ENCODE data around the gene PDS5B. TPM values are rescaled to one million over a fixed set of nuclear protein-coding genes. Genes with fewer than 3 reads are reported as not detected.

PDS5B gene
- total and polyA plus RNA-seq, 10 of the 15 experiments (the other 5 are each of a cell fraction or from before 2014, with no cell fraction given): 15.4 to 55.3 (median 30.7) TPM

DNA sequence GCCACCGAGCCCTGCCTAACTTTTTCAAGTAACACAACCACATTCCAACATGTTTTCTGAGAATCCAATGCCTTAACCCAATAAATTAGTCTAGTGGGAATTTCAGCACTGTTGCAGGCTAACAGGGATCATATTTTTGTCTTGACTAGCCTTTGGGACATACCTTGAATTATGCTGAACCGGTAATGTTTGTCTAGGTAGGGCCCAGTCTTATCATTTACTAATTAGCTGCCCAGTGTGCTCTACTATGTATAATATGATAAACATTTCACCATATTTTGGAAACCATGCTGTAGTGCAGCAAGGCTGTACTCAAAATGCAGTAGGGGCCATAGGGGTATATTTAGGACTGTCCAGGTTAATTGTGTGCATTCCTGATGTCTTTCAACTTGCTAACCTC is 3.3 kb upstream of the PDS5B start:
- Histone ChIP-seq H3K27me3 (replicated peaks in 1 of 2; ENCODE audit: control insufficient read depth in 2 of 2, insufficient read depth in 2 of 2, low read length in 1 of 2) (no peaks in the 10 kb centered on the region), H2AFZ (ENCODE audit: control insufficient read depth, low read depth, low read length) (no peak overlapping the region), H3K9me3 (replicated peaks; ENCODE audit: control insufficient read depth, insufficient read depth, low read length) (peaks cover 3% of the 10 kb centered on the region; the same call in 2 of the 3 replicates), H3K4me2 (ENCODE audit: control insufficient read depth, insufficient read depth) (no peak overlapping the region), H3K27ac (ENCODE audit: control insufficient read depth, insufficient read depth) (no peak overlapping the region), H3K4me1 (ENCODE audit: control insufficient read depth, insufficient read depth, low read length) (peaks cover 4% of the 10 kb centered on the region; the same call in 1 of the 2 replicates), H3K36me3 (ENCODE audit: control insufficient read depth in 2 of 2, insufficient read depth in 2 of 2, low read length in 1 of 2) (no peaks in the 10 kb centered on the region), H3K9ac (ENCODE audit: control insufficient read depth, insufficient read depth, low read length) (no peak overlapping the region), H3K4me3 (no peak overlapping the region), H3K79me2 (ENCODE audit: control insufficient read depth, insufficient read depth, low read length) (peaks cover 11% of the 10 kb centered on the region), H4K20me1 (ENCODE audit: control insufficient read depth, insufficient read depth) (0 out of 2 replicates have a peak, but pooled peaks cover 3% of the 10 kb centered on the region)
- no peak for ATAC-seq
- 65% methylated on average over 2 of the region's 2 CpGs for WGBS (ENCODE audit: insufficient coverage, insufficient replicate concordance, low lambda C conversion rate, missing lambda C conversion rate)
- SMC1A ChIA-PET (ENCODE audit: uncharacterized antibody, unreplicated experiment): interaction anchor here (0.7 to 4.5 kb wide), 4 partner anchors 13 to 390 kb away, joined by 3 to 12 read pairs (median 4); no protein-coding TSS in a partner anchor
- no TSS peak for BruUV-seq (replicated peaks)
- DNase-seq (ENCODE audit: low read depth, low spot score): no peak
- intact Hi-C loops (cut with micrococcal nuclease; ENCODE audit: unreplicated experiment) (loop anchor here (5.0 to 10.0 kb wide), 3 partner anchors 232 to 561 kb away; no protein-coding TSS in a partner anchor), in situ Hi-C loops (cut with MboI) (loop anchor here (10.0 to 25.0 kb wide), 2 partner anchors 962 to 1129 kb away; no protein-coding TSS in a partner anchor)
- POLR2A ChIA-PET: no interaction called here
- TF ChIP-seq SREBF2 (IDR thresholded peaks at IDR 0.05; ENCODE audit: low read length): no peak
- TF ChIP-seq EZH2 (IDR thresholded peaks at IDR 0.05; ENCODE audit: borderline replicate concordance, control insufficient read depth, low read depth, low read length): no peak
- TF ChIP-seq, protein P1, sequence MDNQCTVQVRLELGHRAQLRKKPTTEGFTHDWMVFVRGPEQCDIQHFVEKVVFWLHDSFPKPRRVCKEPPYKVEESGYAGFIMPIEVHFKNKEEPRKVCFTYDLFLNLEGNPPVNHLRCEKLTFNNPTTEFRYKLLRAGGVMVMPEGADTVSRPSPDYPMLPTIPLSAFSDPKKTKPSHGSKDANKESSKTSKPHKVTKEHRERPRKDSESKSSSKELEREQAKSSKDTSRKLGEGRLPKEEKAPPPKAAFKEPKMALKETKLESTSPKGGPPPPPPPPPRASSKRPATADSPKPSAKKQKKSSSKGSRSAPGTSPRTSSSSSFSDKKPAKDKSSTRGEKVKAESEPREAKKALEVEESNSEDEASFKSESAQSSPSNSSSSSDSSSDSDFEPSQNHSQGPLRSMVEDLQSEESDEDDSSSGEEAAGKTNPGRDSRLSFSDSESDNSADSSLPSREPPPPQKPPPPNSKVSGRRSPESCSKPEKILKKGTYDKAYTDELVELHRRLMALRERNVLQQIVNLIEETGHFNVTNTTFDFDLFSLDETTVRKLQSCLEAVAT (IDR thresholded peaks at IDR 0.05): no peak
- TF ChIP-seq, protein P2, sequence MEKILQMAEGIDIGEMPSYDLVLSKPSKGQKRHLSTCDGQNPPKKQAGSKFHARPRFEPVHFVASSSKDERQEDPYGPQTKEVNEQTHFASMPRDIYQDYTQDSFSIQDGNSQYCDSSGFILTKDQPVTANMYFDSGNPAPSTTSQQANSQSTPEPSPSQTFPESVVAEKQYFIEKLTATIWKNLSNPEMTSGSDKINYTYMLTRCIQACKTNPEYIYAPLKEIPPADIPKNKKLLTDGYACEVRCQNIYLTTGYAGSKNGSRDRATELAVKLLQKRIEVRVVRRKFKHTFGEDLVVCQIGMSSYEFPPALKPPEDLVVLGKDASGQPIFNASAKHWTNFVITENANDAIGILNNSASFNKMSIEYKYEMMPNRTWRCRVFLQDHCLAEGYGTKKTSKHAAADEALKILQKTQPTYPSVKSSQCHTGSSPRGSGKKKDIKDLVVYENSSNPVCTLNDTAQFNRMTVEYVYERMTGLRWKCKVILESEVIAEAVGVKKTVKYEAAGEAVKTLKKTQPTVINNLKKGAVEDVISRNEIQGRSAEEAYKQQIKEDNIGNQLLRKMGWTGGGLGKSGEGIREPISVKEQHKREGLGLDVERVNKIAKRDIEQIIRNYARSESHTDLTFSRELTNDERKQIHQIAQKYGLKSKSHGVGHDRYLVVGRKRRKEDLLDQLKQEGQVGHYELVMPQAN (conservative IDR thresholded peaks at IDR 0.05): no peak
- RAD21 ChIA-PET (ENCODE audit: unreplicated experiment): interaction anchor here (0.6 kb wide), 1 partner anchor 207 kb away, joined by 3 read pairs; no protein-coding TSS in a partner anchor
- FAIRE-seq: no peak
- CTCF ChIA-PET: interaction anchor here (0.6 to 4.6 kb wide), 10 partner anchors 11 to 207 kb away, joined by 3 to 51 read pairs (median 11); no protein-coding TSS in a partner anchor

All from GM12878 (cell line).